ENCODE measurements around the gene KLRF1. TPM values are rescaled to one million over a fixed set of nuclear protein-coding genes. Genes with fewer than 3 reads are reported as not detected.

Gene KLRF1
- total and polyA plus RNA-seq, 2 experiments from 2014 or later: 0.50 TPM; not detected in 1

DNA sequence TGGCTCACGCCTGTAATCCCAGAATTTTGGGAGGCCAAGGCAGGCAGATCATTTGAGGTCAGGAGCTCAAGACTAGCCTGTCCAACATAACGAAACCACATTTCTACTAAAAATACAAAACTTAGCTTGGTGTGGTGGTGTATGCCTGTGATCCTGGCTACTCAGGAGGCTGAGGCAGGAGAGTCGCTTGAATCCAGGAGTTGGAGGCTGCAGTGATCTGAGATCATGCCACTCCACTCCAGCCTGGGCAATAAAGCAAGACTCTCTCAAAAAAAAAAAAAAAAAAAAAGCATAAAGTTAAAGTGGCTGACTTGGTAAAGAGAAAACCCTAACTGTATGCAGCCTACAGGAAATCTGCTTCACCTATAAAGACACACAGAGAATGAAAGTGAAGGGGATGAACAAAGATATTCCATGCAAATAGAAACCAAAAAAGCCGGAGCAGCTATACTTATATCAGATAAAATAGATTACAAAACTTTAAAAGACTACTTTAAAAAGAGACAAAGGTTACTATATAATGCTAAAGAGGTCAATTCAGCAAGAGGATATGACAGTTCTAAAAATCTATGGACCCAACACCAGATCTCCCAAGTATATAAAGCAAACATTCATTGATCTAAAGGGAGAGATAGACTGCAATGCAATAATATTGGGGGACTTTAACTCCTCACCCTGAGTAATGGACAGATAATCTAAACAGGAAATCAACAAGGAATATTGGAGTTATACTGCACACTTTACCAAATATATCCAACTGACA, 37.8 kb downstream of the KLRF1 start:
- H3K4me1 ChIP-seq (ENCODE audit: insufficient read depth): peaks cover 17% of the 10 kb centered on the region
- TF ChIP-seq, protein P1, sequence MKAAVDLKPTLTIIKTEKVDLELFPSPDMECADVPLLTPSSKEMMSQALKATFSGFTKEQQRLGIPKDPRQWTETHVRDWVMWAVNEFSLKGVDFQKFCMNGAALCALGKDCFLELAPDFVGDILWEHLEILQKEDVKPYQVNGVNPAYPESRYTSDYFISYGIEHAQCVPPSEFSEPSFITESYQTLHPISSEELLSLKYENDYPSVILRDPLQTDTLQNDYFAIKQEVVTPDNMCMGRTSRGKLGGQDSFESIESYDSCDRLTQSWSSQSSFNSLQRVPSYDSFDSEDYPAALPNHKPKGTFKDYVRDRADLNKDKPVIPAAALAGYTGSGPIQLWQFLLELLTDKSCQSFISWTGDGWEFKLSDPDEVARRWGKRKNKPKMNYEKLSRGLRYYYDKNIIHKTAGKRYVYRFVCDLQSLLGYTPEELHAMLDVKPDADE (IDR thresholded peaks at IDR 0.05): no peak
- TF ChIP-seq, protein P2, sequence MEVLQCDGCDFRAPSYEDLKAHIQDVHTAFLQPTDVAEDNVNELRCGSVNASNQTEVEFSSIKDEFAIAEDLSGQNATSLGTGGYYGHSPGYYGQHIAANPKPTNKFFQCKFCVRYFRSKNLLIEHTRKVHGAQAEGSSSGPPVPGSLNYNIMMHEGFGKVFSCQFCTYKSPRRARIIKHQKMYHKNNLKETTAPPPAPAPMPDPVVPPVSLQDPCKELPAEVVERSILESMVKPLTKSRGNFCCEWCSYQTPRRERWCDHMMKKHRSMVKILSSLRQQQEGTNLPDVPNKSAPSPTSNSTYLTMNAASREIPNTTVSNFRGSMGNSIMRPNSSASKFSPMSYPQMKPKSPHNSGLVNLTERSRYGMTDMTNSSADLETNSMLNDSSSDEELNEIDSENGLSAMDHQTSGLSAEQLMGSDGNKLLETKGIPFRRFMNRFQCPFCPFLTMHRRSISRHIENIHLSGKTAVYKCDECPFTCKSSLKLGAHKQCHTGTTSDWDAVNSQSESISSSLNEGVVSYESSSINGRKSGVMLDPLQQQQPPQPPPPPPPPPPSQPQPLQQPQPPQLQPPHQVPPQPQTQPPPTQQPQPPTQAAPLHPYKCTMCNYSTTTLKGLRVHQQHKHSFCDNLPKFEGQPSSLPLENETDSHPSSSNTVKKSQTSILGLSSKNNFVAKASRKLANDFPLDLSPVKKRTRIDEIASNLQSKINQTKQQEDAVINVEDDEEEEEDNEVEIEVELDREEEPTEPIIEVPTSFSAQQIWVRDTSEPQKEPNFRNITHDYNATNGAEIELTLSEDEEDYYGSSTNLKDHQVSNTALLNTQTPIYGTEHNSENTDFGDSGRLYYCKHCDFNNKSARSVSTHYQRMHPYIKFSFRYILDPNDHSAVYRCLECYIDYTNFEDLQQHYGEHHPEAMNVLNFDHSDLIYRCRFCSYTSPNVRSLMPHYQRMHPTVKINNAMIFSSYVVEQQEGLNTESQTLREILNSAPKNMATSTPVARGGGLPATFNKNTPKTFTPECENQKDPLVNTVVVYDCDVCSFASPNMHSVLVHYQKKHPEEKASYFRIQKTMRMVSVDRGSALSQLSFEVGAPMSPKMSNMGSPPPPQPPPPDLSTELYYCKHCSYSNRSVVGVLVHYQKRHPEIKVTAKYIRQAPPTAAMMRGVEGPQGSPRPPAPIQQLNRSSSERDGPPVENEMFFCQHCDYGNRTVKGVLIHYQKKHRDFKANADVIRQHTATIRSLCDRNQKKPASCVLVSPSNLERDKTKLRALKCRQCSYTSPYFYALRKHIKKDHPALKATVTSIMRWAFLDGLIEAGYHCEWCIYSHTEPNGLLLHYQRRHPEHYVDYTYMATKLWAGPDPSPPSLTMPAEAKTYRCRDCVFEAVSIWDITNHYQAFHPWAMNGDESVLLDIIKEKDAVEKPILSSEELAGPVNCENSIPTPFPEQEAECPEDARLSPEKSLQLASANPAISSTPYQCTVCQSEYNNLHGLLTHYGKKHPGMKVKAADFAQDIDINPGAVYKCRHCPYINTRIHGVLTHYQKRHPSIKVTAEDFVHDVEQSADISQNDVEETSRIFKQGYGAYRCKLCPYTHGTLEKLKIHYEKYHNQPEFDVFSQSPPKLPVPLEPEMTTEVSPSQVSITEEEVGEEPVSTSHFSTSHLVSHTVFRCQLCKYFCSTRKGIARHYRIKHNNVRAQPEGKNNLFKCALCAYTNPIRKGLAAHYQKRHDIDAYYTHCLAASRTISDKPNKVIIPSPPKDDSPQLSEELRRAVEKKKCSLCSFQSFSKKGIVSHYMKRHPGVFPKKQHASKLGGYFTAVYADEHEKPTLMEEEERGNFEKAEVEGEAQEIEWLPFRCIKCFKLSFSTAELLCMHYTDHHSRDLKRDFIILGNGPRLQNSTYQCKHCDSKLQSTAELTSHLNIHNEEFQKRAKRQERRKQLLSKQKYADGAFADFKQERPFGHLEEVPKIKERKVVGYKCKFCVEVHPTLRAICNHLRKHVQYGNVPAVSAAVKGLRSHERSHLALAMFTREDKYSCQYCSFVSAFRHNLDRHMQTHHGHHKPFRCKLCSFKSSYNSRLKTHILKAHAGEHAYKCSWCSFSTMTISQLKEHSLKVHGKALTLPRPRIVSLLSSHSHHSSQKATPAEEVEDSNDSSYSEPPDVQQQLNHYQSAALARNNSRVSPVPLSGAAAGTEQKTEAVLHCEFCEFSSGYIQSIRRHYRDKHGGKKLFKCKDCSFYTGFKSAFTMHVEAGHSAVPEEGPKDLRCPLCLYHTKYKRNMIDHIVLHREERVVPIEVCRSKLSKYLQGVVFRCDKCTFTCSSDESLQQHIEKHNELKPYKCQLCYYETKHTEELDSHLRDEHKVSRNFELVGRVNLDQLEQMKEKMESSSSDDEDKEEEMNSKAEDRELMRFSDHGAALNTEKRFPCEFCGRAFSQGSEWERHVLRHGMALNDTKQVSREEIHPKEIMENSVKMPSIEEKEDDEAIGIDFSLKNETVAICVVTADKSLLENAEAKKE (CRISPR knock-in tag; IDR thresholded peaks at IDR 0.05): no peak
- TF ChIP-seq ZNF114 (CRISPR knock-in tag; IDR thresholded peaks at IDR 0.05): no peak
- TF ChIP-seq, protein P3, sequence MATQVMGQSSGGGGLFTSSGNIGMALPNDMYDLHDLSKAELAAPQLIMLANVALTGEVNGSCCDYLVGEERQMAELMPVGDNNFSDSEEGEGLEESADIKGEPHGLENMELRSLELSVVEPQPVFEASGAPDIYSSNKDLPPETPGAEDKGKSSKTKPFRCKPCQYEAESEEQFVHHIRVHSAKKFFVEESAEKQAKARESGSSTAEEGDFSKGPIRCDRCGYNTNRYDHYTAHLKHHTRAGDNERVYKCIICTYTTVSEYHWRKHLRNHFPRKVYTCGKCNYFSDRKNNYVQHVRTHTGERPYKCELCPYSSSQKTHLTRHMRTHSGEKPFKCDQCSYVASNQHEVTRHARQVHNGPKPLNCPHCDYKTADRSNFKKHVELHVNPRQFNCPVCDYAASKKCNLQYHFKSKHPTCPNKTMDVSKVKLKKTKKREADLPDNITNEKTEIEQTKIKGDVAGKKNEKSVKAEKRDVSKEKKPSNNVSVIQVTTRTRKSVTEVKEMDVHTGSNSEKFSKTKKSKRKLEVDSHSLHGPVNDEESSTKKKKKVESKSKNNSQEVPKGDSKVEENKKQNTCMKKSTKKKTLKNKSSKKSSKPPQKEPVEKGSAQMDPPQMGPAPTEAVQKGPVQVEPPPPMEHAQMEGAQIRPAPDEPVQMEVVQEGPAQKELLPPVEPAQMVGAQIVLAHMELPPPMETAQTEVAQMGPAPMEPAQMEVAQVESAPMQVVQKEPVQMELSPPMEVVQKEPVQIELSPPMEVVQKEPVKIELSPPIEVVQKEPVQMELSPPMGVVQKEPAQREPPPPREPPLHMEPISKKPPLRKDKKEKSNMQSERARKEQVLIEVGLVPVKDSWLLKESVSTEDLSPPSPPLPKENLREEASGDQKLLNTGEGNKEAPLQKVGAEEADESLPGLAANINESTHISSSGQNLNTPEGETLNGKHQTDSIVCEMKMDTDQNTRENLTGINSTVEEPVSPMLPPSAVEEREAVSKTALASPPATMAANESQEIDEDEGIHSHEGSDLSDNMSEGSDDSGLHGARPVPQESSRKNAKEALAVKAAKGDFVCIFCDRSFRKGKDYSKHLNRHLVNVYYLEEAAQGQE (IDR thresholded peaks at IDR 0.05; ENCODE audit: unreplicated experiment): no peak
- TF ChIP-seq POLR2AphosphoS5 (IDR thresholded peaks at IDR 0.05; ENCODE audit: low read depth): no peak
- TF ChIP-seq EZH2phosphoT487 (IDR thresholded peaks at IDR 0.05; ENCODE audit: unreplicated experiment): no peak
- no peak for TF ChIP-seq STAT1 (IDR thresholded peaks at IDR 0.05; ENCODE audit: unreplicated experiment)
- TF ChIP-seq CREB1 (CRISPR knock-in tag; IDR thresholded peaks at IDR 0.05; ENCODE audit: low read depth): no peak
- TF ChIP-seq JUNB (IDR thresholded peaks at IDR 0.05; ENCODE audit: unreplicated experiment): no peak
- TF ChIP-seq ZNF331 (CRISPR knock-in tag; IDR thresholded peaks at IDR 0.05; ENCODE audit: low read depth): no peak
- TF ChIP-seq EZH2 (IDR thresholded peaks at IDR 0.05; ENCODE audit: low read depth, unreplicated experiment): no peak
- TF ChIP-seq NANOG (IDR thresholded peaks at IDR 0.05; ENCODE audit: borderline replicate concordance): no peak
- TF ChIP-seq, protein P4, sequence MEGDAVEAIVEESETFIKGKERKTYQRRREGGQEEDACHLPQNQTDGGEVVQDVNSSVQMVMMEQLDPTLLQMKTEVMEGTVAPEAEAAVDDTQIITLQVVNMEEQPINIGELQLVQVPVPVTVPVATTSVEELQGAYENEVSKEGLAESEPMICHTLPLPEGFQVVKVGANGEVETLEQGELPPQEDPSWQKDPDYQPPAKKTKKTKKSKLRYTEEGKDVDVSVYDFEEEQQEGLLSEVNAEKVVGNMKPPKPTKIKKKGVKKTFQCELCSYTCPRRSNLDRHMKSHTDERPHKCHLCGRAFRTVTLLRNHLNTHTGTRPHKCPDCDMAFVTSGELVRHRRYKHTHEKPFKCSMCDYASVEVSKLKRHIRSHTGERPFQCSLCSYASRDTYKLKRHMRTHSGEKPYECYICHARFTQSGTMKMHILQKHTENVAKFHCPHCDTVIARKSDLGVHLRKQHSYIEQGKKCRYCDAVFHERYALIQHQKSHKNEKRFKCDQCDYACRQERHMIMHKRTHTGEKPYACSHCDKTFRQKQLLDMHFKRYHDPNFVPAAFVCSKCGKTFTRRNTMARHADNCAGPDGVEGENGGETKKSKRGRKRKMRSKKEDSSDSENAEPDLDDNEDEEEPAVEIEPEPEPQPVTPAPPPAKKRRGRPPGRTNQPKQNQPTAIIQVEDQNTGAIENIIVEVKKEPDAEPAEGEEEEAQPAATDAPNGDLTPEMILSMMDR (conservative IDR thresholded peaks at IDR 0.05; ENCODE audit: low read depth in 2 of 2): no peak
- H3K4me1 Mint-ChIP-seq: peaks cover 14% of the 10 kb centered on the region; the same call in 2 of the 3 replicates

More for the DNA sequence above, 37.8 kb downstream of the KLRF1 start:
- no peaks in the 10 kb centered on the region for H3K9me2 ChIP-seq (ENCODE audit: insufficient read depth)
- Mint-ChIP-seq H3K27me3 (ENCODE audit: insufficient read depth, low read depth, poor library complexity) (no peaks in the 10 kb centered on the region), H3K36me3 (ENCODE audit: low read depth) (no peaks in the 10 kb centered on the region), H3K27ac (no peak overlapping the region), H3K4me3 (no peak overlapping the region), H3K9me3 (no peaks in the 10 kb centered on the region)
- no peak overlapping the region for H3K4me2 ChIP-seq
- no peaks in the 10 kb centered on the region for H3K27me3 ChIP-seq (ENCODE audit: insufficient read depth)
- no peak overlapping the region for H3K27ac ChIP-seq (ENCODE audit: low read depth)
- H3K36me3 ChIP-seq (ENCODE audit: insufficient read depth): no peaks in the 10 kb centered on the region
- H3F3A ChIP-seq (replicated peaks; ENCODE audit: low read depth): no peaks in the 10 kb centered on the region
- H4K20me1 ChIP-seq (replicated peaks; ENCODE audit: insufficient read depth): no peaks in the 10 kb centered on the region
- H3K79me2 ChIP-seq (replicated peaks; ENCODE audit: insufficient read depth): no peaks in the 10 kb centered on the region
- no peak for ATAC-seq
- no peak overlapping the region for H2AFZ ChIP-seq
- DNase-seq (ENCODE audit: low spot score): no peak
- H3K4me3 ChIP-seq: no peak overlapping the region

Data from GM23338 (cell line).